Breast epithelium (tissue), 3 donors: Measurements from ENCODE around the gene PLCH2.

Experiments
- POLR2A ChIP-seq: fragments of 450-650 bp; IDR thresholded peaks from one replicate; pipeline ENCODE4 v1.6.1; 2016; ENCODE audit warnings: antibody characterized with exemption, mild to moderate bottlenecking, moderate library complexity
- TF ChIP-seq, protein P1 (sequence below), 3 donors: fragments of 450-650 bp; IDR thresholded peaks; one replicate each; pipeline ENCODE4 v1.5.1; 2016 to 2017; ENCODE audit warnings: antibody characterized with exemption in 3 of 3, mild to moderate bottlenecking in 3 of 3, moderate library complexity in 3 of 3

DNA sequence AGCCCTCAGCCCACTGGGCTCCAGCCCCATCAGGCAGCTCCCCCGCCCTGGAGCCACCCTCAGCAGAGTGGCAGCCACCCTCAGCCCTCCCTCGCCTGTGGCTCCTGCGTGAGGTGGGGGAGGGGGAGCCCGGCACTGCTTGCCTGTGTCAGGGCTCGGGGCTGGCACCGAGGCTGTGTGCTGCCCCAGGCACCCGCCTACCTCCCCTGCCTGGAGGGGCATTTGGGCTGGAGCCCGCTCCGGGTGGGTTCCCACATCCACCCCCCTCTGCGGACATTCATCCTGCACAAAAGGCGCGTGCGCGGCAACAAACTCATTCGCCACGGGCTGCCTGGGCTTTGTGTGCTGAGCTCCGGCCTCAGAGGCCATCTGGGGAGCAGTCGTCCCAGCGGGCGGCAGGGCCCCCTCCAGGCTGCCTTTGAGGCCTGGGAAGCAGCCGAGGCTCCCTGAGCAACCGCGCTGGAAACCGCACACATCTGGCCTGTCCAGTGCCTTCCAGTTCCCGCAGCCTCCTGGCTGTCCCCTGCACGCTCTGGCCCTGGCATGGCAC, 67.5 kb downstream of the PLCH2 start:
- TF ChIP-seq, protein P1, sequence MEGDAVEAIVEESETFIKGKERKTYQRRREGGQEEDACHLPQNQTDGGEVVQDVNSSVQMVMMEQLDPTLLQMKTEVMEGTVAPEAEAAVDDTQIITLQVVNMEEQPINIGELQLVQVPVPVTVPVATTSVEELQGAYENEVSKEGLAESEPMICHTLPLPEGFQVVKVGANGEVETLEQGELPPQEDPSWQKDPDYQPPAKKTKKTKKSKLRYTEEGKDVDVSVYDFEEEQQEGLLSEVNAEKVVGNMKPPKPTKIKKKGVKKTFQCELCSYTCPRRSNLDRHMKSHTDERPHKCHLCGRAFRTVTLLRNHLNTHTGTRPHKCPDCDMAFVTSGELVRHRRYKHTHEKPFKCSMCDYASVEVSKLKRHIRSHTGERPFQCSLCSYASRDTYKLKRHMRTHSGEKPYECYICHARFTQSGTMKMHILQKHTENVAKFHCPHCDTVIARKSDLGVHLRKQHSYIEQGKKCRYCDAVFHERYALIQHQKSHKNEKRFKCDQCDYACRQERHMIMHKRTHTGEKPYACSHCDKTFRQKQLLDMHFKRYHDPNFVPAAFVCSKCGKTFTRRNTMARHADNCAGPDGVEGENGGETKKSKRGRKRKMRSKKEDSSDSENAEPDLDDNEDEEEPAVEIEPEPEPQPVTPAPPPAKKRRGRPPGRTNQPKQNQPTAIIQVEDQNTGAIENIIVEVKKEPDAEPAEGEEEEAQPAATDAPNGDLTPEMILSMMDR (IDR thresholded peaks at IDR 0.05) = no peak
- no peak for TF ChIP-seq POLR2A
